PFSK-1 (cell line): Measurements from ENCODE around the gene SCN5A.

Experiments used
- FOXP2 ChIP-seq: optimal IDR thresholded peaks from 2 replicates; pipeline ENCODE3; 2011; ENCODE audit warnings: borderline replicate concordance, control low read depth, inconsistent platforms; ENCODE audit not compliant: insufficient read depth; ENCODE audit errors: extremely low read length, extremely low read depth
- POLR2AphosphoS5 ChIP-seq: IDR thresholded peaks from 2 replicates; pipeline ENCODE4 v1.6.1; 2012; ENCODE audit warnings: low read depth, mild to moderate bottlenecking, control low read depth, low read length, moderate library complexity
- REST ChIP-seq, 2 experiments: IDR thresholded peaks; 2 replicates each; pipeline versions ENCODE4 v1.6.1 to v1.8.0; 2011 to 2012; ENCODE audit warnings: low read depth in 2 of 2, low read length in 2 of 2, control low read depth in 1 of 2, inconsistent platforms in 1 of 2, mild to moderate bottlenecking in 1 of 2, moderate library complexity in 1 of 2; ENCODE audit not compliant: insufficient read depth in 1 of 2
- SIN3A ChIP-seq: IDR thresholded peaks from 2 replicates; pipeline ENCODE4 v1.6.1; 2012; ENCODE audit warnings: mild to moderate bottlenecking, low read length, moderate library complexity, borderline replicate concordance; ENCODE audit not compliant: insufficient read depth
- TAF1 ChIP-seq: IDR thresholded peaks from 2 replicates; pipeline ENCODE4 v1.6.1; 2012; ENCODE audit warnings: low read length, control low read depth, borderline replicate concordance; ENCODE audit not compliant: insufficient read depth

The SCN5A gene

GRCh38 chr3:38609386-38610111, 39.9 kb downstream of the SCN5A start:
- TF ChIP-seq REST (IDR thresholded peaks at IDR 0.05; ENCODE audit: insufficient read depth in 1 of 2, low read depth in 2 of 2, low read length in 2 of 2) (no peak), SIN3A (no peak), TAF1 (no peak), POLR2AphosphoS5 (no peak), FOXP2 (no peak)

GRCh38 chr3:38608961-38609360, 40.5 kb downstream of the SCN5A start:
- TF ChIP-seq POLR2AphosphoS5 = no peak
- no peak for TF ChIP-seq FOXP2
- no peak for TF ChIP-seq TAF1
- TF ChIP-seq REST (IDR thresholded peaks at IDR 0.05; ENCODE audit: insufficient read depth in 1 of 2, low read depth in 2 of 2, low read length in 2 of 2) = no peak
- TF ChIP-seq SIN3A = no peak

- TF ChIP-seq SIN3A (no peak), TAF1 (no peak)
These were observed 41.3 kb downstream of the SCN5A start for GRCh38 chr3:38608086-38608775.

GRCh38 chr3:38606561-38606960, 42.9 kb downstream of the SCN5A start:
- TF ChIP-seq POLR2AphosphoS5 = no peak
- no peak for TF ChIP-seq TAF1
- TF ChIP-seq SIN3A = no peak
- TF ChIP-seq FOXP2 = no peak
- TF ChIP-seq REST (IDR thresholded peaks at IDR 0.05; ENCODE audit: insufficient read depth in 1 of 2, low read depth in 2 of 2, low read length in 2 of 2) = no peak

- no peak for TF ChIP-seq REST (IDR thresholded peaks at IDR 0.05; ENCODE audit: insufficient read depth in 1 of 2, low read depth in 2 of 2, low read length in 2 of 2)
- TF ChIP-seq POLR2AphosphoS5 = no peak
- TF ChIP-seq TAF1 = no peak
- no peak for TF ChIP-seq SIN3A
- TF ChIP-seq FOXP2 = no peak
These were observed 43.5 kb downstream of the SCN5A start for GRCh38 chr3:38605981-38606380.
